Posterior cingulate gyrus (tissue), 11 donors: ENCODE measurements around the gene CDC14C.

ENCODE experiments used
- DNase-seq, 10 donors: peaks; one replicate each; pipeline versions ENCODE4 v3.0.0 to v3.0.0-alpha.2; 2020 to 2021; ENCODE audit warnings: mixed read lengths in 3 of 10
- intact Hi-C: fragments of 100-400 bp; cut with DNase I; formaldehyde crosslinking; loops from one replicate; pipeline ENCODE4 v1.15.1; 2023

The CDC14C gene

GRCh38 chr7:48964074-48964473, 39.7 kb downstream of the CDC14C start:
- intact Hi-C loops, result no loop called here
- DNase-seq, result no peak

DNA sequence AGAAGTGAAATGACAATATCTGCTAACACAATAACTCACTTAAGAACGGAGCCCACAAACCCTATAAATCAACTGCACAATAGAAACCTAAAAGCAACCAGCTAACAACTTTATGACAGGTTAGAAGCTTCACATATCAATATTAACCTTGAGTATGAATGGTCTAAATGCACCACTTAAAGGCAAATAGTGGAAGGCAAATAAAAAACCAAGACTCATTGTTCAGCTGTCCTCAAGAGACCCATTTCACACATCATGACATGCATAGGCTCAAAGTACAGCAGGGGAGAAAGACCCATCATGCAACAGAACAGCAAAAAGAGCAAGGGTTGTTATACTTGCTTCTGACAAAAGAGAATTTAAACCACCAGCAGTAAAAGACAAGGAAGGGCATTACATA, 46.8 kb downstream of the CDC14C start:
- intact Hi-C loops, result no loop called here

GRCh38 chr7:48976253-48976652, 51.9 kb downstream of the CDC14C start:
- DNase-seq, result no peak
- intact Hi-C loops, result no loop called here

More for the DNA sequence above, 46.8 kb downstream of the CDC14C start:
- DNase-seq, result no peak

GRCh38 chr7:48976850-48977249, 52.5 kb downstream of the CDC14C start:
- intact Hi-C loops, result no loop called here
- no peak for DNase-seq
